A673 (cell line): ENCODE data around the gene IL18R1.

Experiments used
- CTCF ChIP-seq: fragments of 300-800, 200-600 bp; sonication (generic); conservative IDR thresholded peaks from 2 replicates; pipeline ENCODE4 v1.5.1; 2017; ENCODE audit warnings: low read depth, mild to moderate bottlenecking, antibody characterized with exemption, low read length, moderate library complexity, mixed read lengths
- EZH2 ChIP-seq: fragments of 200-600 bp; sonication (generic); IDR thresholded peaks from 2 replicates; pipeline ENCODE4 v1.6.1; 2017; ENCODE audit warnings: borderline replicate concordance, low read depth, mild to moderate bottlenecking, mixed read lengths, antibody characterized with exemption, low read length; ENCODE audit not compliant: poor library complexity, severe bottlenecking

- TF ChIP-seq CTCF (no peak), EZH2 (no peak)
These were observed 83.6 kb downstream of the IL18R1 start for GRCh38 chr2:102439065-102439695.
